ENCODE data around the gene HMGB3. TPM values are rescaled to one million over a fixed set of nuclear protein-coding genes. Genes with fewer than 3 reads are reported as not detected.
A peak's percentile ranks its signal among the peaks of the same experiment; 100 is the strongest.

HMGB3 gene
- total and polyA plus RNA-seq, 12 donors, result 3.9 to 33.7 (median 17.9) TPM

- no peak for TF ChIP-seq POLR2A (IDR thresholded peaks at IDR 0.05)
- no peak for TF ChIP-seq CTCF (IDR thresholded peaks at IDR 0.05)
- WGBS, 4 donors, result 44 to 68% (median 54%) methylated on average over 4 to 7 of the region's 7 CpGs
- H3K4me3 ChIP-seq, result no peak overlapping the region
- no peaks in the 10 kb centered on the region for H3K27me3 ChIP-seq
- H3K36me3 ChIP-seq (replicated peaks in 1 of 2), result no peaks in the 10 kb centered on the region
- DNase-seq, result peak; percentile 18 to 60 (median 51)
- peak overlapping the region in 3 of 5 donors; percentile 35 to 78 (median 37) for H3K27ac ChIP-seq
- no peaks in the 10 kb centered on the region for H3K9me3 ChIP-seq (replicated peaks in 1 of 3)
- intact Hi-C loops (cut with DNase I), result no loop called here
- no peaks in the 10 kb centered on the region for H3K4me1 ChIP-seq (replicated peaks in 1 of 2)
Observed at GRCh38 chrX:150935467-150935866, 47.7 kb upstream of the HMGB3 start.

GRCh38 chrX:150936556-150936955 lies 46.6 kb upstream of the HMGB3 start:
- H3K9me3 ChIP-seq (replicated peaks in 1 of 3), result no peaks in the 10 kb centered on the region
- no peak for DNase-seq

GRCh38 chrX:150940844-150941495 lies 42.2 kb upstream of the HMGB3 start:
- no peak for TF ChIP-seq CTCF (IDR thresholded peaks at IDR 0.05)
- no peak for TF ChIP-seq POLR2A (IDR thresholded peaks at IDR 0.05)
- no peak for DNase-seq
- Histone ChIP-seq H3K27me3 (no peaks in the 10 kb centered on the region), H3K27ac (no peak overlapping the region), H3K36me3 (replicated peaks in 1 of 2) (no peaks in the 10 kb centered on the region), H3K9me3 (replicated peaks in 1 of 3) (no peaks in the 10 kb centered on the region), H3K4me3 (no peak overlapping the region), H3K4me1 (replicated peaks in 1 of 2) (no peaks in the 10 kb centered on the region)
- intact Hi-C loops (cut with DNase I), result no loop called here
- 73 to 78% (median 76%) methylated on average over 4 to 9 of the region's 9 CpGs for whole genome bisulfite sequencing, 4 donors

More at GRCh38 chrX:150936556-150936955, 46.6 kb upstream of the HMGB3 start:
- H3K4me3 ChIP-seq, result no peak overlapping the region
- H3K27me3 ChIP-seq, result no peaks in the 10 kb centered on the region
- no peak overlapping the region for H3K27ac ChIP-seq
- no peaks in the 10 kb centered on the region for H3K36me3 ChIP-seq (replicated peaks in 1 of 2)
- TF ChIP-seq CTCF (IDR thresholded peaks at IDR 0.05) (no peak), POLR2A (IDR thresholded peaks at IDR 0.05) (no peak)
- intact Hi-C loops (cut with DNase I), result no loop called here
- WGBS, 4 donors, result 29 to 72% (median 57%) methylated on average over 1 to 6 of the region's 6 CpGs
- H3K4me1 ChIP-seq (replicated peaks in 1 of 2), result no peaks in the 10 kb centered on the region

- H3K36me3 ChIP-seq (replicated peaks in 1 of 2), result no peaks in the 10 kb centered on the region
- no peaks in the 10 kb centered on the region for H3K9me3 ChIP-seq (replicated peaks in 1 of 3)
- no peak for DNase-seq
- 47 to 59% (median 57%) methylated on average over 2 of the region's 2 CpGs for WGBS, 4 donors
- no peaks in the 10 kb centered on the region for H3K4me1 ChIP-seq (replicated peaks in 1 of 2)
- H3K4me3 ChIP-seq, result no peak overlapping the region
- intact Hi-C loops (cut with DNase I), result no loop called here
- no peak overlapping the region for H3K27ac ChIP-seq
- TF ChIP-seq CTCF (IDR thresholded peaks at IDR 0.05), result no peak
- TF ChIP-seq POLR2A (IDR thresholded peaks at IDR 0.05), result no peak
- H3K27me3 ChIP-seq, result no peaks in the 10 kb centered on the region
Observed at GRCh38 chrX:150941580-150941979, 41.6 kb upstream of the HMGB3 start.

Data from adrenal gland (tissue), 12 donors.